ENCODE measurements around the gene TAGLN. TPM values are rescaled to one million over a fixed set of nuclear protein-coding genes. Genes with fewer than 3 reads are reported as not detected.

TAGLN gene
- total RNA-seq, 4 donors from 2014 or later: 899 to 4,235 (median 1,393) TPM

DNA sequence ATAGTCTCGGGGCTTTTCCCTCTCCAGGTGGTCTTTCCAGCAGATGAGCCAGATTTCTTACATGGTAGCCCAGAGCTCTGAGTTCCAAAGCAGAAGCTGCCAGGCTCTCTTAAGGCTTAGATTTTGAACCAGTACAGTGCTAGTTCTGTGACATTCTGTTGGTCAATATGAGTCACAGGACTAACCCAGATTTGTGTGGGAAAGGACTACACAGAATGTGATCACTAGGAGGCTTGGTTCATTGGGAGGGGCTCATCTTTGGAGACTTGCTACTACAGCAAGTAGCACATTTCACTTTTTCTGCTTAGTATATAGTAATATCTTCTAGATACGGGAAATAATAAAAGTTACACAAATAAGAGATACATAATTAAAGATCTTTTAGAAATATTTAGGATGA, 57.4 kb downstream of the TAGLN start:
- WGBS, 2 donors (ENCODE audit: low coverage in 1 of 2): 14 to 67% methylated on average over 1 to 2 of the region's 2 CpGs
- no peaks in the 10 kb centered on the region for H3K27me3 ChIP-seq
- no peak for DNase-seq
- in situ Hi-C loops (cut with MboI; ENCODE audit: low pct_ligation_motif_present in 1 of 4, low pct_unique_long_range_greater_than_20kb in 1 of 4, low sequenced_read_pairs in 3 of 4): no loop called here
- H3K4me3 ChIP-seq: no peak overlapping the region
- no peak overlapping the region for H3K27ac ChIP-seq
- peaks cover 0 to 13% (median 3%) of the 10 kb centered on the region in 4 donors for H3K36me3 ChIP-seq
- TF ChIP-seq CTCF (IDR thresholded peaks at IDR 0.05) (no peak), POLR2A (IDR thresholded peaks at IDR 0.05) (no peak), EP300 (IDR thresholded peaks at IDR 0.05; ENCODE audit: low read depth) (no peak), POLR2AphosphoS5 (IDR thresholded peaks at IDR 0.05) (no peak)
- H3K4me1 ChIP-seq: no peaks in the 10 kb centered on the region
- intact Hi-C loops (cut with DNase I; ENCODE audit: low total_unique reads): loop anchor here (5.0 kb wide), 1 partner anchor 601 kb away; no protein-coding TSS in a partner anchor
- no peaks in the 10 kb centered on the region for H3K9me3 ChIP-seq

Other genes with a start within 250 kb of the TAGLN start
- gene SIK3, start 100.9 kb upstream of the TAGLN start, total RNA-seq: 10 to 100 TPM; 35.6 to 68.6 (median 38.9) TPM
- gene PAFAH1B2, start 55.1 kb upstream of the TAGLN start, total RNA-seq: 10 to 100 TPM; 18.1 to 90.8 (median 78.3) TPM
- gene SIDT2, start 20.6 kb upstream of the TAGLN start, total RNA-seq: 10 to 100 TPM; 68.1 to 95.0 (median 78.2) TPM
- gene PCSK7, start 32.7 kb downstream of the TAGLN start, total RNA-seq: 100 to 1,000 TPM; 182 to 432 (median 204) TPM
- gene RNF214, start 33.3 kb downstream of the TAGLN start, total RNA-seq: 100 to 1,000 TPM in 1 of 4 donors, 10 to 100 TPM in 3; 11.1 to 139 (median 14.5) TPM
- 10 to 100 TPM in 1 of 4 donors, 1 to 10 TPM in 3; 5.1 to 10.1 (median 6.7) TPM for gene BACE1-AS, start 92.0 kb downstream of the TAGLN start, total RNA-seq
- 1 to 10 TPM; 6.0 to 6.7 (median 6.5) TPM for gene BACE1, start 116.9 kb downstream of the TAGLN start, total RNA-seq
- 10 to 100 TPM in 3 of 4 donors, 1 to 10 TPM in 1; 10.0 to 20.2 (median 15.4) TPM for gene CEP164, start 128.5 kb downstream of the TAGLN start, total RNA-seq